CMK (cell line): ENCODE measurements around the gene DFFB.

Source experiments
- DNase-seq: peaks from one replicate; pipeline ENCODE4 v3.0.0-alpha.2; 2010; ENCODE audit warnings: low read depth

DFFB gene

GRCh38 chr1:3872546-3872945 lies 15.3 kb downstream of the DFFB start:
- no peak for DNase-seq

- DNase-seq, result no peak
Measured at GRCh38 chr1:3874736-3875135, 17.5 kb downstream of the DFFB start.

- DNase-seq, result no peak
Measured at GRCh38 chr1:3876716-3877115, 19.4 kb downstream of the DFFB start.

DNA sequence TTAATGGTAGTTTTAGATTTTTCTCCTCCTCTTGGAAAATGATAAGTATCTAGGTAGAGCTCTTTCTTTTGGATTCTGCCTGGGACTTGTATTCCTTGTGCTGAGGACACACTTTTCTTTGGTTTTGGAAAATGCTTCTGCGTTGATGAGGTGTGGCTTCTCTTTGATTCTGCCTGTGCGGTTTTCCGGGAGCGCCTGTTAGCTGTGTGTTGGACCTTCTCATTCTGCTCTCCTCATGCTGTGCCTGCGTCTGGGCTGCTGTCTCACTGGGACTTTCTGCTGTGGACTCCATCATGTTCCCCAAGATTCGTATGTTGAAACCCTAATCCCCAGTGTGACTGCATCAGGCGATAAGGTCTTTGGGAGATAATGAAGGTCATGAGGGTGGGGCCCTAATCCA lies 21.8 kb downstream of the DFFB start:
- DNase-seq, result no peak

GRCh38 chr1:3879787-3880428 lies 22.6 kb downstream of the DFFB start:
- DNase-seq, result no peak

DNA sequence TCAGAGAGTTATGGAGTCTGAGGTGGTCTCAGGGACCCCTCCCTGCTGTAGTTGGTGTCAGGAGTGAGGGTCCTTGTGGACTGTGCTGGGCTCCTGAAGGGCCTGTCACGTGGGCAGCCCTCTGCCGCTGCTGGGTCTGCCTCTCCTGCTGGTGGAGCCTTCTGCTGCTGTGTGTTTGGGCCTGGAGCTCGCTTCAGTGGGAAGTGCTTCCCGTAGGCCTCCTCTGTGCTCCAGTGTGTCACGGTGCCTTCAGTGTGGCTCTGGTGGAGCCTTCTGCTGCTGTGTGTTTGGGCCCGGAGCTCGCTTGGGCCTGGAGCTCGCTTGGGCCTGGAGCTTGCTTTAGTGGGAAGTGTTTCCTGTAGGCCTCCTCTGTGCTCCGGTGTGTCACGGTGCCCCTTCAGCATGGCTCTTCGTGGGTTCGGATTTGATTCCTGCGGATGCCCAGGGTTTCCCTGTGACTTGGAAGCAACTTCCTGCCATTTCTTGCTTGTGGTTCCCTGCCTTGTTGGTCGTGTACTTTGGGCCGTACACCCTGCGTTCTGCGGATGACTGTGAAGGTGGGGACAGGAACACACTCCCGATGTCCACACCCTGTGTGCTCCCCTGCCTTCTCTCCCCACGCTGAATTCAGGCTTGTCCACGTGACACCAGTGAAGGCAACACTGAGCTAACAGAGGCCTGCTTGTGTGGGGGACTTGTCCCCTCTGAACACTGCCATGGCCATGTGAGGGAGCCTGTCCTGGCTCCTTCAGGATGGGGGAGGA lies 23.3 kb downstream of the DFFB start:
- DNase-seq, result no peak

GRCh38 chr1:3881193-3881480 lies 23.9 kb downstream of the DFFB start:
- peak; percentile 93 for DNase-seq

DNA sequence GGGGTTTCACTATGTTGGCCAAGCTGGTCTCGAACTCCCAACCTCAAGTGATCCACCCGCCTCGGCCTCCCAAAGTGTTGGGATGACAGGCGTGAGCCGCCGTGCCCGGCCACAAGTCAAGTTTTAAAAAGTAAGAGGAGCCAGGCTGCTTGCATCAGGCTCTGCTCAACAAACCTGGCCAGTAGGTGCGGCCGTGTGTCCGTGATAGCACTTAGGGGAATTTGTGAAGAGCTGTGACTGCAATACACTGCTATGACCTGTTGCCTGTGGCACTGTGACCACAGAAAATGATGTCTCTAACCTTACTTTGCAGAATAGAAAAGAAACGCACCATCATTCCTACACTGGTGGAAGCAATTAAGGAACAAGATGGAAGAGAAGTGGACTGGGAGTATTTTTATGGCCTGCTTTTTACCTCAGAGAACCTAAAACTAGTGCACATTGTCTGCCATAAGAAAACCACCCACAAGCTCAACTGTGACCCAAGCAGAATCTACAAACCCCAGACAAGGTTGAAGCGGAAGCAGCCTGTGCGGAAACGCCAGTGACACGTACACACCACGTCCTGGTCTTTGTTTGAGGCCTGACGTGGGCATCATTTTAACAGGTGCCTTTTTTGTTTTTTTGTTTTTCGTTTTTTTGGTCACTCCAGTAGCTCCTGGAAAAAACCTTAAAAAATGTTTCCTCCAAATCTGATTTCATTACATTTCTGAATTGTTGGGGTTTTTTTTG lies 26.1 kb downstream of the DFFB start:
- DNase-seq, result no peak

DNA sequence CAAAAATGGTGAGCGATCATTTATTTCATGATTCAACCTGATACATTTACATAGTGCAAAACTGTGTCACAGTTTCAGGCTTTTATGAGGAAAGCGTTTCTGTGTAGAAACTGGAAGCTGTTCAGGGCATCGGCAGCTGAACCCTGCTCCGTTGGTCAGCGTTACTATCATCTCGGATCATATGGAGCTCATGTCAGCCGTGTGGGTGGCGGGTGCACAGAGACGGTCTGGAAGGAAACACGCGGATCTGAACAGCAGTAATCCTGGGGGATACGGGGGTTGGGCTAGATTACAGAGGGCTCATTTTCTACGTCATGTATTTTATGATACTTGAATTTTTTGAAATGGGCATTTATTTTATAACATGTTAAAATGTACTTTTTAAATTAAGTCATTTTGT lies 27.7 kb downstream of the DFFB start:
- DNase-seq, result no peak

DNA sequence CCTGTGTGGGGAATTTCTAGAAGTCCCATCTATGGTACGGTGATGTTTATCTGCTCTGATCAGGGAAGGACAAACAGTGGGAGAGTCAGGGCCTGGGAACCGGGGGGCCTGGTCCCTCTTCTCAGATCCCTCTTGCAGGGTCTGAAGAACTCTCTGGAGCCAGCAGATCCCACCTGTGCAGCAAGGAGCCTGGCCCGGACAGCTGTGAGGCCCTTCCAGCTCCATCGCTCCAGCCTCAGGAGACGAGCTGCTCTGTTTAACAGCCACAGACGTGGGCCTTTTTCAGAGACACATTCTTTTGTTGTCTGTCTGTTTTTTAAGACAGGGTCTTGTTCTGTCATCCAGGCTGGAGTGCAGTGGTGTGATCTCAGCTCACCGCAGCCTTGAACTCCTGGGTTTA lies 28.3 kb downstream of the DFFB start:
- DNase-seq, result no peak

- DNase-seq, result no peak
Measured at GRCh38 chr1:3886106-3886670, 28.9 kb downstream of the DFFB start.

DNA sequence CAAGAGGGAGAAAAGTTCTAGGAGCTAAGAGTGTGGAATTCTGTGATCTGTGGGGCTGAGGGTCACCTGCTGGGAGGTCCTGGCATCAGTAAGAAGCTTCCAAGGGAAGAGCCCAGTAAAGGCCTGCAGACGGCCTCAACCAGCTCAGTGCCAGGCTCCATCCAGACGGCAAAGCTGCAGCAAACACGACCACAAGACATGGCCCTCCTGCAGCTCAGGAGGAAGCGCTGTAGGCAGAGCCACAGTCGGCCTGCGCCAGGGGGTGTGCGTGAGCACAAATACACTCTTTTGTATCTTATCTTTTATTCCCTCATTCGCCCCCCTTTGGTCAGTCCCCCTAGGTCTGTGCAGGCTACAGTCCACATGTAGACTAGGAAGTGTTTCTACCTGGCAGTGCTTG lies 29.4 kb downstream of the DFFB start:
- no peak for DNase-seq

GRCh38 chr1:3888301-3888700 lies 31.0 kb downstream of the DFFB start:
- no peak for DNase-seq

DNA sequence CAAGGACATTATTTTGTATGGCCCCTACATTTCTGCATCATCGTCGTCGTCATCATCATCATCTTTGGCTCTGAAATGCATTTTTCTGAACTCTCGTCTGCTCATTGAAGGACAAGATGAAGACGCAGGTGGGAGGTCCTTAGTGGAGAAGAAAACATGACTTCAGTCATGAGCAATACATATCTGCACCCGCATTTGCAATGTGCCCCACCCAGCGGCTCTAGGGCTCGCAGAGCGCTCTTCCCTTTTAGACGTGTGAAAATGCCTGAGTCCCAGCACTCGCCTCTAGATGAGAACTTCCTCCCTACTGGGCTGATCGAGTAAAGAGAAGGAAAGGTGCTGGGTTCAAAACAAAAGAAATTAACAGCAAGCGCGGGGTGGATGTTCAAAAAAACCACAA lies 32.7 kb downstream of the DFFB start:
- no peak for DNase-seq

- peak; percentile 81 for DNase-seq
Measured at GRCh38 chr1:3890389-3891328, 33.4 kb downstream of the DFFB start.

GRCh38 chr1:3891329-3891865 lies 34.1 kb downstream of the DFFB start:
- DNase-seq, result no peak

DNA sequence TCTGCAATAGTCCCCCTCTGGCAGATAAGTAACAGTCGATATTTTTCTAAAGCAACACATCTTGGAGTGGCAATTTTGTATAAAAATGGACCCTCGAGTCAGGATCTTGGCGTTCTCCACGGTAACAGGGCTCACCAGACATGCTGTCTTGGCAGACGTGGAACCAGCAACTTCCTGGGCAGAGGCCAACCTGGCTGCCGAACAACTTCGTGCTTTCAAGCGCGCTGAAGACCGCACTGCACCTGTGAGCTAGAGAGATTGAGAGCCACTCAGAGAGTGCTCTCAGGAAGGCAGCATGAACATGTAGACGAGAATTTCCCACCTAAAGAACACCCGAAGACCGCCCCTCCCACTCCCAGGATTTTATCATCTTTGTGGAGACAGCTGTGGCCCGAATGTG lies 35.5 kb downstream of the DFFB start:
- no peak for DNase-seq

DNA sequence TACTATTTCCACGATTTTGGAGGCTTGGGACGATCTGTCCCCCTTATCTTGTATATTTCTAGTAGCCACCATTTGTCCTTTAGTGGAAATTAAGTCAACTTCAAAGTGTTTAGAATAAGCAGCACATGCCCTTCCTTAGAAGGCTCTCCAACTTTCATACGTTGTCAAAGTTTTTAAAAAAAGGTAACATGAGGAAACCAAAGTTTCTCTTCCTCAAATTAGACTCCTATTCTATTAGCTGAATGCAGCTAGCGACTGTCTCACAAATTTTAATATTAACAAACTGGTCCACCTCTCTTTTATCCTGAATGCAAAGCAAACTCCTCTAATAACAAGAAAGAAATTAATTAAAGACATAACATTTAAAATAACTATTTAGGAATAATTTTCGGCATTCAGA lies 35.9 kb downstream of the DFFB start:
- no peak for DNase-seq

DNA sequence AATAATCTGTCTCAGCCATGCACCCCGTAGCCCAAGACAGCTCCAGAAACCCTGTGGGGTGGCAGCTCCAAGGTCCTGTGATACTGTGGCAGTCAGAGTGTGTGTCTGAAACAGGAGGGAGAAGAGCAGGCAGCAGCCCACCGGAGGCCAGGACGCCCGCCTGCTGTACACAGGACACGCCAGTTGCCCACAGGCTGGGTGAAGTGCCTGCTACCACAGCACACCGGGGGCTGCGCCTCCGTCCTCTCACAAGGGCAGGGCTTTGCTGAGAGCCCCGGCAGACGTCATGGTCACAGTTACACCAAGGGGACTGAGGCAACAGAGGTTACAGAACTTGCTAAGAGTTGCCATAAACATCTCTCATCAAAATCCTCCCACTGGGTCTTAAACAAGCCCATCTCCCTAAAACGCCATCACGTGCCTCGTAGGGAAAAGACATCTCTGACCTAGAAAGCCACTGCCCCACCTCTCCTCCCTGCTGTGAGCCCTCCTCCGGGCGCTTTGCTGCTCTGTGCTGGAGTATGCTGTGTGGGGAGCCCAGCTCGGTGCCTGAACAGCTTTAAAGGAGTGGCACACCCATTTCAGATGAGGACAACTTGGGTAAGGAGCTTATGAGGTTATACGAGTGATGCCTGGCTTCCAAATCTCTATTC lies 37.5 kb downstream of the DFFB start:
- no peak for DNase-seq

GRCh38 chr1:3895279-3895950 lies 38.1 kb downstream of the DFFB start:
- DNase-seq, result no peak

GRCh38 chr1:3895951-3896325 lies 38.7 kb downstream of the DFFB start:
- no peak for DNase-seq
